ENCODE data around the gene SPRY2. TPM values are rescaled to one million over a fixed set of nuclear protein-coding genes. Genes with fewer than 3 reads are reported as not detected.

The SPRY2 gene
- total and polyA plus RNA-seq, 2 donors (not counting 3 experiments of a cell fraction or from before 2014, with no cell fraction given): 26.2 to 52.3 TPM

DNA sequence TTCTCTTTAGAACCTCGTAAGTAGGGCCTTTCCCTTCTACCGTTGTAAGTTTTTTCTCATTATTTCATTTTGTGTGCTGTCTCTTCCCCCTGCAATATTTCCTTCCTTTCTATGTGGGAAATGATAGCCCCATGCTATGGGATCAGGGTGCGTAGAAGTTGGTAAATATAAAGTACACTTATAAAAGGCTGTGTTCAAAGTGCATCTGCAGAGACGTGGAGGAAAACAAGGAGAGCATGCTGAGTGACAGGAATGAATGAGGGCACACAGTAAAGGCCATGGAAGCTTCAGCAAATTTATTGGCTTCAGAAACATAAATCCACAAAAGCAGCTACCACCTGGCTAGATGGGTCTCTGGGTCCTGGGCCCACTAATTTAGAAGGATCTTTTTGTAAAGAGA is 21.6 kb upstream of the SPRY2 start:
- no peak for TF ChIP-seq EZH2 (IDR thresholded peaks at IDR 0.05; ENCODE audit: borderline replicate concordance, low read depth, low read length, severe bottlenecking)
- TF ChIP-seq FOS (IDR thresholded peaks at IDR 0.05; ENCODE audit: borderline replicate concordance, insufficient read depth, low read length): no peak
- TF ChIP-seq, protein P1, sequence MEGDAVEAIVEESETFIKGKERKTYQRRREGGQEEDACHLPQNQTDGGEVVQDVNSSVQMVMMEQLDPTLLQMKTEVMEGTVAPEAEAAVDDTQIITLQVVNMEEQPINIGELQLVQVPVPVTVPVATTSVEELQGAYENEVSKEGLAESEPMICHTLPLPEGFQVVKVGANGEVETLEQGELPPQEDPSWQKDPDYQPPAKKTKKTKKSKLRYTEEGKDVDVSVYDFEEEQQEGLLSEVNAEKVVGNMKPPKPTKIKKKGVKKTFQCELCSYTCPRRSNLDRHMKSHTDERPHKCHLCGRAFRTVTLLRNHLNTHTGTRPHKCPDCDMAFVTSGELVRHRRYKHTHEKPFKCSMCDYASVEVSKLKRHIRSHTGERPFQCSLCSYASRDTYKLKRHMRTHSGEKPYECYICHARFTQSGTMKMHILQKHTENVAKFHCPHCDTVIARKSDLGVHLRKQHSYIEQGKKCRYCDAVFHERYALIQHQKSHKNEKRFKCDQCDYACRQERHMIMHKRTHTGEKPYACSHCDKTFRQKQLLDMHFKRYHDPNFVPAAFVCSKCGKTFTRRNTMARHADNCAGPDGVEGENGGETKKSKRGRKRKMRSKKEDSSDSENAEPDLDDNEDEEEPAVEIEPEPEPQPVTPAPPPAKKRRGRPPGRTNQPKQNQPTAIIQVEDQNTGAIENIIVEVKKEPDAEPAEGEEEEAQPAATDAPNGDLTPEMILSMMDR (IDR thresholded peaks at IDR 0.05; ENCODE audit: extremely low read depth in 1 of 2, insufficient read depth in 1 of 2, low read depth in 1 of 2, low read length in 2 of 2): no peak
- no peak for TF ChIP-seq MYC (IDR thresholded peaks at IDR 0.05; ENCODE audit: low read depth, low read length)
- TF ChIP-seq POLR2AphosphoS5 (IDR thresholded peaks at IDR 0.05; ENCODE audit: insufficient read depth, low read depth, low read length): no peak
- no peak for TF ChIP-seq GATA2 (IDR thresholded peaks at IDR 0.05; ENCODE audit: insufficient read depth, insufficient read length, low read depth, low read length)
- TF ChIP-seq, protein P2, sequence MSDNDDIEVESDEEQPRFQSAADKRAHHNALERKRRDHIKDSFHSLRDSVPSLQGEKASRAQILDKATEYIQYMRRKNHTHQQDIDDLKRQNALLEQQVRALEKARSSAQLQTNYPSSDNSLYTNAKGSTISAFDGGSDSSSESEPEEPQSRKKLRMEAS (IDR thresholded peaks at IDR 0.05; ENCODE audit: insufficient read depth, insufficient read length): no peak
- TF ChIP-seq POLR2A (IDR thresholded peaks at IDR 0.05; ENCODE audit: low read depth, low read length): no peak
- no peak for TF ChIP-seq JUN (IDR thresholded peaks at IDR 0.05; ENCODE audit: borderline replicate concordance, insufficient read depth, insufficient read length, low read depth)
- FAIRE-seq (no peak), DNase-seq (ENCODE audit: low read depth, low spot score) (no peak)
- BruUV-seq (replicated peaks): no TSS peak
- H3K27ac ChIP-seq (ENCODE audit: insufficient read depth, low read depth, low read length): no peak overlapping the region
- H3K4me2 ChIP-seq (ENCODE audit: insufficient read depth, low read length): no peak overlapping the region
- no peaks in the 10 kb centered on the region for H3K9me3 ChIP-seq (replicated peaks; ENCODE audit: control insufficient read depth, insufficient read depth, low read length)
- H3K79me2 ChIP-seq (ENCODE audit: control insufficient read depth, insufficient read depth, low read length): no peaks in the 10 kb centered on the region
- H3K4me3 ChIP-seq (replicated peaks in 1 of 3; ENCODE audit: insufficient read depth in 1 of 3, low read depth in 1 of 3, low read length in 3 of 3): no peak overlapping the region
- POLR2A ChIA-PET: no interaction called here
- no peak overlapping the region for H2AFZ ChIP-seq (ENCODE audit: low read depth, low read length)
- no peaks in the 10 kb centered on the region for H3K36me3 ChIP-seq (ENCODE audit: control insufficient read depth in 2 of 2, extremely low read depth in 1 of 2, insufficient read depth in 2 of 2, low read length in 2 of 2)
- no peaks in the 10 kb centered on the region for H4K20me1 ChIP-seq (replicated peaks; ENCODE audit: control insufficient read depth, extremely low read depth, insufficient read depth, low read length)
- peaks cover 5% of the 10 kb centered on the region for H3K4me1 ChIP-seq (ENCODE audit: control insufficient read depth, extremely low read depth, insufficient read depth, low read length)
- intact Hi-C loops (cut with micrococcal nuclease): loop anchor here (5.0 kb wide), 4 partner anchors 190 to 730 kb away; no protein-coding TSS in a partner anchor
- CTCF ChIA-PET: interaction anchor here (0.5 to 3.7 kb wide), 9 partner anchors 19 to 683 kb away, joined by 3 to 45 read pairs (median 4); partner anchors contain the start of gene SPRY2
- H3K9ac ChIP-seq (replicated peaks; ENCODE audit: extremely low read depth, insufficient read depth, low read length): no peak overlapping the region
- H3K9me1 ChIP-seq (replicated peaks; ENCODE audit: control insufficient read depth, extremely low read depth, insufficient read depth, low read length): no peaks in the 10 kb centered on the region
- dilution Hi-C loops (cut with MboI; ENCODE audit: extremely low pct_ligation_motif_present, low sequenced_read_pairs): no loop called here
- no peaks in the 10 kb centered on the region for H3K27me3 ChIP-seq (ENCODE audit: control insufficient read depth in 2 of 2, insufficient read depth in 2 of 2, low read length in 2 of 2)
